Heart left ventricle (tissue), 16 donors: ENCODE results near the gene HRH3. TPM values are rescaled to one million over a fixed set of nuclear protein-coding genes. Genes with fewer than 3 reads are reported as not detected.

Experiments
- ATAC-seq, 4 donors: fragments of 200-7000 bp; cut with Tn5 transposase; one replicate each; pipeline ENCODE4 v1.9.1; 2020 to 2022; ENCODE audit warnings: moderate library complexity in 4 of 4, mild to moderate bottlenecking in 3 of 4, moderate number of reproducible peaks in 1 of 4
- DNase-seq, 5 donors: peaks; one replicate each; pipeline ENCODE4 v3.0.0-alpha.2; 2020
- H3K27ac ChIP-seq, 12 donors: fragments of 200-600 bp; sonication (generic) in 4 of 12; one replicate each; pipeline versions ENCODE4 v1.5.0 to v1.8.0; 2016 to 2022; ENCODE audit warnings: mild to moderate bottlenecking in 2 of 12
- H3K27me3 ChIP-seq, 9 donors: fragments of 200-600 bp; sonication (generic) in 2 of 9; one replicate each; pipeline versions ENCODE4 v1.5.1 to v1.8.0; 2016 to 2022; ENCODE audit warnings: mild to moderate bottlenecking in 3 of 9
- H3K36me3 ChIP-seq, 9 donors: fragments of 200-600 bp; sonication (generic) in 2 of 9; one replicate each; pipeline versions ENCODE4 v1.5.0 to v1.8.0; 2018 to 2022; ENCODE audit warnings: mild to moderate bottlenecking in 2 of 9
- H3K4me1 ChIP-seq, 12 donors: fragments of 200-600 bp; sonication (generic) in 4 of 12; one replicate each; pipeline versions ENCODE4 v1.5.0 to v1.8.0; 2016 to 2022; ENCODE audit warnings: mild to moderate bottlenecking in 3 of 12
- H3K4me3 ChIP-seq, 12 donors: fragments of 200-600 bp; sonication (generic) in 4 of 12; one replicate each; pipeline versions ENCODE4 v1.5.0 to v1.8.0; 2017 to 2022; ENCODE audit warnings: mild to moderate bottlenecking in 9 of 12, moderate library complexity in 4 of 12
- H3K9me3 ChIP-seq, 12 donors: fragments of 200-600 bp; sonication (generic) in 4 of 12; one replicate each; pipeline versions ENCODE4 v1.5.0 to v1.8.0; 2016 to 2022; ENCODE audit warnings: mild to moderate bottlenecking in 1 of 12
- CTCF ChIP-seq, 12 donors: fragments of 200-600 bp; sonication (generic) in 4 of 12; IDR thresholded peaks; one replicate each; pipeline versions ENCODE4 v1.5.0 to v1.8.0; 2018 to 2022; ENCODE audit warnings: antibody characterized with exemption in 12 of 12, mild to moderate bottlenecking in 5 of 12
- POLR2A ChIP-seq, 2 donors: fragments of 450-650 bp; IDR thresholded peaks; one replicate each; pipeline ENCODE4 v1.6.1; 2017; ENCODE audit warnings: antibody characterized with exemption in 2 of 2, mild to moderate bottlenecking in 2 of 2, moderate library complexity in 2 of 2
- WGBS, 4 donors: extraction: QIAGEN DNeasy Blood & Tissue Kit in 2 of 4; methylation state at CpG; one replicate each; pipeline versions ENCODE4 v1.1.5 to v1.1.7; 2013 to 2018; 5-methylcytosine and 5-hydroxymethylcytosine counted together
- intact Hi-C, 10 donors: fragments of 100-400 bp; cut with DNase I; formaldehyde crosslinking; loops; one replicate each; pipeline versions ENCODE4 v1.11.1 to v1.14.2; 2022
- polyA plus RNA-seq, 2 donors: library from polyadenylated mRNA; stranded (reverse); fragments of 200-250 nt; gene quantifications; one replicate each; pipeline ENCODE4 v1.2.3, GENCODE V29; 2013
- total RNA-seq, 9 donors: library from RNA; depleted of rRNA in 2 of 9; stranded (reverse); fragments of >200 nt in 2 of 9; fragmentation: NEBNext Ultra II Directional in 3 of 9; extraction: Animal tissue kit (Norgen Biotek cat#: 25700) in 3 of 9; gene quantifications; one replicate each; pipeline versions ENCODE4 v1.1.0 to v1.2.4, GENCODE V29; 2016 to 2023
- donor health status: ischemic (EF 13 %, LVEDD 7.1; RV severe dilation, severe dysfunction).
- donor health status: healthy with polysubstance abuse.
- donor health status: DM: no; HTN: yes; CAD: no.
- donor health status: DM: no; HTN: no; CAD: no.
- donor health status: ischemic (EF 25% LVEDD 6.9; RV normal size, moderate dysfunction).
- donor health status: ischemic (EF 25% LVEDD 5.7; RV mildly dilated, moderate dysfunction).
- donor health status: healthy.
- donor health status: DM: yes; HTN: yes; CAD: no.
- donor health status: ischemic (EF 35%, LVEDD 5.7; RV mildly dilated, moderate dysfunction).
- donor health status: nonischemic (EF 11% LVEDD 7.7; RV severe dilation, severe dysfunction).
- donor health status: DM: yes; HTN: yes; CAD: no.
- donor health status: PGD.
- donor health status: ischemic (EF 29% LVEDD 5.4; RV normal size, mild dysfunction).
- donor health status: nonischemic (EF 23%, LVEDD 6.1; RV moderate dilation, normal function).

HRH3 gene
- total and polyA plus RNA-seq, 11 donors, result not detected

GRCh38 chr20:62241506-62241905 lies 21.4 kb upstream of the HRH3 start:
- Histone ChIP-seq H3K4me1 (peaks cover 6 to 87% (median 64%) of the 10 kb centered on the region in 12 donors), H3K27ac (peak overlapping the region in 11 of 12 donors; percentile 0 to 92 (median 63)), H3K36me3 (peaks cover 0 to 13% (median 0%) of the 10 kb centered on the region in 9 donors), H3K9me3 (no peaks in the 10 kb centered on the region), H3K27me3 (no peaks in the 10 kb centered on the region), H3K4me3 (no peak overlapping the region)
- intact Hi-C loops, result loop anchor here in 1 of 10 donors (5.0 kb wide), 1 partner anchor 141 kb away; no protein-coding TSS in a partner anchor
- ATAC-seq (no peak), DNase-seq (peak in 1 of 5 donors; percentile 40)
- 60 to 71% (median 67%) methylated on average over 10 of the region's 10 CpGs for WGBS, 4 donors
- TF ChIP-seq POLR2A (IDR thresholded peaks at IDR 0.05) (no peak), CTCF (IDR thresholded peaks at IDR 0.05) (no peak)

GRCh38 chr20:62240020-62240685 lies 20.1 kb upstream of the HRH3 start:
- intact Hi-C loops, result loop anchor here in 1 of 10 donors (5.0 kb wide), 1 partner anchor 142 kb away; no protein-coding TSS in a partner anchor
- TF ChIP-seq POLR2A (IDR thresholded peaks at IDR 0.05) (no peak), CTCF (IDR thresholded peaks at IDR 0.05) (no peak)
- H3K27me3 ChIP-seq, result no peaks in the 10 kb centered on the region
- peaks cover 6 to 83% (median 60%) of the 10 kb centered on the region in 12 donors for H3K4me1 ChIP-seq
- H3K4me3 ChIP-seq, result peak overlapping the region in 5 of 12 donors; percentile 12 to 92 (median 84)
- DNase-seq (no peak), ATAC-seq (no peak)
- peaks cover 0 to 12% (median 0%) of the 10 kb centered on the region in 9 donors for H3K36me3 ChIP-seq
- WGBS, 4 donors, result 87 to 91% (median 88%) methylated on average over 13 of the region's 13 CpGs
- H3K27ac ChIP-seq, result peak overlapping the region in 10 of 12 donors; percentile 58 to 97 (median 90)
- no peaks in the 10 kb centered on the region for H3K9me3 ChIP-seq

GRCh38 chr20:62239278-62239879 lies 19.3 kb upstream of the HRH3 start:
- H3K36me3 ChIP-seq, result peaks cover 0 to 11% (median 0%) of the 10 kb centered on the region in 9 donors
- intact Hi-C loops, result loop anchor here in 5 of 10 donors (5.0 to 10.0 kb wide), 5 partner anchors 48 to 168 kb away; partner anchors contain the start of genes MTG2 (in 3 of the 5), CABLES2 (in 1 of the 5), PSMA7 (in 1 of the 5) and SS18L1 (in 1 of the 5)
- peak overlapping the region in 11 of 12 donors; percentile 58 to 97 (median 87) for H3K27ac ChIP-seq
- TF ChIP-seq CTCF (IDR thresholded peaks at IDR 0.05) (no peak), POLR2A (IDR thresholded peaks at IDR 0.05) (no peak)
- no peak for ATAC-seq
- peak overlapping the region; percentile 63 to 96 (median 79) for H3K4me3 ChIP-seq
- no peak for DNase-seq
- H3K9me3 ChIP-seq, result no peaks in the 10 kb centered on the region
- H3K4me1 ChIP-seq, result peaks cover 6 to 83% (median 53%) of the 10 kb centered on the region in 12 donors
- 28 to 32% (median 31%) methylated on average over 19 to 23 of the region's 23 CpGs for WGBS, 4 donors
- no peaks in the 10 kb centered on the region for H3K27me3 ChIP-seq
